HG03342 (cell line): ENCODE data around the gene NOP9.

Experiments used
- ATAC-seq: cut with Tn5 transposase; IDR thresholded peaks from one replicate; pipeline ENCODE4 v1.9.1; 2021; ENCODE audit warnings: mild to moderate bottlenecking, moderate library complexity; ENCODE audit not compliant: unreplicated experiment

NOP9 gene

GRCh38 chr14:24262821-24263733 is 36.6 kb upstream of the NOP9 start, which contains the start of gene TGM1:
TGM1 (minus strand) TSS chr14:24263177; CDS start chr14:24262352, 825 bp downstream.
- ATAC-seq, result no peak

- no peak for ATAC-seq
Measured at GRCh38 chr14:24263848-24264247, 35.8 kb upstream of the NOP9 start.

GRCh38 chr14:24264298-24264697 is 35.4 kb upstream of the NOP9 start:
- no peak for ATAC-seq

GRCh38 chr14:24266344-24267244 is 33.1 kb upstream of the NOP9 start:
- ATAC-seq, result no peak

GRCh38 chr14:24267516-24267915 is 32.1 kb upstream of the NOP9 start:
- no peak for ATAC-seq

GRCh38 chr14:24268225-24268624 is 31.4 kb upstream of the NOP9 start:
- ATAC-seq, result no peak

- ATAC-seq, result no peak
Measured at GRCh38 chr14:24269368-24269767, 30.3 kb upstream of the NOP9 start.

- no peak for ATAC-seq
Measured at GRCh38 chr14:24269910-24270536, 29.6 kb upstream of the NOP9 start.

GRCh38 chr14:24270537-24271133 is 29.0 kb upstream of the NOP9 start:
- ATAC-seq, result no peak

- ATAC-seq, result peak; percentile 83
Measured at GRCh38 chr14:24271134-24271833, 28.4 kb upstream of the NOP9 start, which contains the start of gene RABGGTA. RABGGTA (minus strand) TSS chr14:24271597; CDS start chr14:24271115, 482 bp downstream.

GRCh38 chr14:24271834-24272263 is 27.8 kb upstream of the NOP9 start:
- ATAC-seq, result no peak

GRCh38 chr14:24272467-24272866 is 27.2 kb upstream of the NOP9 start:
- ATAC-seq, result no peak

GRCh38 chr14:24273422-24273998 is 26.1 kb upstream of the NOP9 start:
- ATAC-seq, result no peak

GRCh38 chr14:24274101-24274543 is 25.5 kb upstream of the NOP9 start:
- ATAC-seq, result peak; percentile 41

GRCh38 chr14:24277071-24277470 is 22.6 kb upstream of the NOP9 start:
- ATAC-seq, result no peak

- ATAC-seq, result no peak
Measured at GRCh38 chr14:24277606-24278321, 21.9 kb upstream of the NOP9 start.

GRCh38 chr14:24278424-24278823 is 21.2 kb upstream of the NOP9 start:
- ATAC-seq, result no peak

GRCh38 chr14:24279301-24280186 is 20.1 kb upstream of the NOP9 start:
- ATAC-seq, result no peak
